ENCODE results near the gene PSENEN. TPM values are rescaled to one million over a fixed set of nuclear protein-coding genes. Genes with fewer than 3 reads are reported as not detected.

The PSENEN gene
- total and polyA plus RNA-seq, 2 experiments from 2014 or later: 20.6 to 175 TPM

DNA sequence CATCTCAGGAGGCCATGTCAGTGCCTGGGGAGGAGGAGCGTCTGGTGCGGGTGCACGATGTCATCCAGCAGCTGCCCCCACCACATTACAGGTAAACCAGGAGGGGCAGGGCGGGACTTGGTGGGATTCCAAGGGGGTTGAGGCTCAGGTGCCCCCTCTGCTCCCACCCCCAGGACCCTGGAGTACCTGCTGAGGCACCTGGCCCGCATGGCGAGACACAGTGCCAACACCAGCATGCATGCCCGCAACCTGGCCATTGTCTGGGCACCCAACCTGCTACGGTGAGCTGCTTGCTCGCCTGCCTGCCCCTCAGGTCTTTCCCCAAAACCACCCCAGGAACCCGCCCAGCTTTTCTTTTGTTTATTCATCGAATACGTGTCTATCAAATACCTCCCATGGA lies 37.1 kb downstream of the PSENEN start (continued):
- TF ChIP-seq, protein P1, sequence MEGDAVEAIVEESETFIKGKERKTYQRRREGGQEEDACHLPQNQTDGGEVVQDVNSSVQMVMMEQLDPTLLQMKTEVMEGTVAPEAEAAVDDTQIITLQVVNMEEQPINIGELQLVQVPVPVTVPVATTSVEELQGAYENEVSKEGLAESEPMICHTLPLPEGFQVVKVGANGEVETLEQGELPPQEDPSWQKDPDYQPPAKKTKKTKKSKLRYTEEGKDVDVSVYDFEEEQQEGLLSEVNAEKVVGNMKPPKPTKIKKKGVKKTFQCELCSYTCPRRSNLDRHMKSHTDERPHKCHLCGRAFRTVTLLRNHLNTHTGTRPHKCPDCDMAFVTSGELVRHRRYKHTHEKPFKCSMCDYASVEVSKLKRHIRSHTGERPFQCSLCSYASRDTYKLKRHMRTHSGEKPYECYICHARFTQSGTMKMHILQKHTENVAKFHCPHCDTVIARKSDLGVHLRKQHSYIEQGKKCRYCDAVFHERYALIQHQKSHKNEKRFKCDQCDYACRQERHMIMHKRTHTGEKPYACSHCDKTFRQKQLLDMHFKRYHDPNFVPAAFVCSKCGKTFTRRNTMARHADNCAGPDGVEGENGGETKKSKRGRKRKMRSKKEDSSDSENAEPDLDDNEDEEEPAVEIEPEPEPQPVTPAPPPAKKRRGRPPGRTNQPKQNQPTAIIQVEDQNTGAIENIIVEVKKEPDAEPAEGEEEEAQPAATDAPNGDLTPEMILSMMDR (conservative IDR thresholded peaks at IDR 0.05; ENCODE audit: low read depth in 2 of 2): no peak
- TF ChIP-seq ZNF331 (CRISPR knock-in tag; IDR thresholded peaks at IDR 0.05; ENCODE audit: low read depth) (no peak), CREB1 (CRISPR knock-in tag; IDR thresholded peaks at IDR 0.05; ENCODE audit: low read depth) (no peak), NANOG (IDR thresholded peaks at IDR 0.05; ENCODE audit: borderline replicate concordance) (no peak), EZH2phosphoT487 (IDR thresholded peaks at IDR 0.05; ENCODE audit: unreplicated experiment) (no peak), EZH2 (IDR thresholded peaks at IDR 0.05; ENCODE audit: low read depth, unreplicated experiment) (no peak), POLR2AphosphoS5 (IDR thresholded peaks at IDR 0.05; ENCODE audit: low read depth) (no peak)
- TF ChIP-seq, protein P2, sequence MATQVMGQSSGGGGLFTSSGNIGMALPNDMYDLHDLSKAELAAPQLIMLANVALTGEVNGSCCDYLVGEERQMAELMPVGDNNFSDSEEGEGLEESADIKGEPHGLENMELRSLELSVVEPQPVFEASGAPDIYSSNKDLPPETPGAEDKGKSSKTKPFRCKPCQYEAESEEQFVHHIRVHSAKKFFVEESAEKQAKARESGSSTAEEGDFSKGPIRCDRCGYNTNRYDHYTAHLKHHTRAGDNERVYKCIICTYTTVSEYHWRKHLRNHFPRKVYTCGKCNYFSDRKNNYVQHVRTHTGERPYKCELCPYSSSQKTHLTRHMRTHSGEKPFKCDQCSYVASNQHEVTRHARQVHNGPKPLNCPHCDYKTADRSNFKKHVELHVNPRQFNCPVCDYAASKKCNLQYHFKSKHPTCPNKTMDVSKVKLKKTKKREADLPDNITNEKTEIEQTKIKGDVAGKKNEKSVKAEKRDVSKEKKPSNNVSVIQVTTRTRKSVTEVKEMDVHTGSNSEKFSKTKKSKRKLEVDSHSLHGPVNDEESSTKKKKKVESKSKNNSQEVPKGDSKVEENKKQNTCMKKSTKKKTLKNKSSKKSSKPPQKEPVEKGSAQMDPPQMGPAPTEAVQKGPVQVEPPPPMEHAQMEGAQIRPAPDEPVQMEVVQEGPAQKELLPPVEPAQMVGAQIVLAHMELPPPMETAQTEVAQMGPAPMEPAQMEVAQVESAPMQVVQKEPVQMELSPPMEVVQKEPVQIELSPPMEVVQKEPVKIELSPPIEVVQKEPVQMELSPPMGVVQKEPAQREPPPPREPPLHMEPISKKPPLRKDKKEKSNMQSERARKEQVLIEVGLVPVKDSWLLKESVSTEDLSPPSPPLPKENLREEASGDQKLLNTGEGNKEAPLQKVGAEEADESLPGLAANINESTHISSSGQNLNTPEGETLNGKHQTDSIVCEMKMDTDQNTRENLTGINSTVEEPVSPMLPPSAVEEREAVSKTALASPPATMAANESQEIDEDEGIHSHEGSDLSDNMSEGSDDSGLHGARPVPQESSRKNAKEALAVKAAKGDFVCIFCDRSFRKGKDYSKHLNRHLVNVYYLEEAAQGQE (IDR thresholded peaks at IDR 0.05; ENCODE audit: unreplicated experiment): no peak
- TF ChIP-seq, protein P3, sequence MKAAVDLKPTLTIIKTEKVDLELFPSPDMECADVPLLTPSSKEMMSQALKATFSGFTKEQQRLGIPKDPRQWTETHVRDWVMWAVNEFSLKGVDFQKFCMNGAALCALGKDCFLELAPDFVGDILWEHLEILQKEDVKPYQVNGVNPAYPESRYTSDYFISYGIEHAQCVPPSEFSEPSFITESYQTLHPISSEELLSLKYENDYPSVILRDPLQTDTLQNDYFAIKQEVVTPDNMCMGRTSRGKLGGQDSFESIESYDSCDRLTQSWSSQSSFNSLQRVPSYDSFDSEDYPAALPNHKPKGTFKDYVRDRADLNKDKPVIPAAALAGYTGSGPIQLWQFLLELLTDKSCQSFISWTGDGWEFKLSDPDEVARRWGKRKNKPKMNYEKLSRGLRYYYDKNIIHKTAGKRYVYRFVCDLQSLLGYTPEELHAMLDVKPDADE (IDR thresholded peaks at IDR 0.05): no peak

DNA sequence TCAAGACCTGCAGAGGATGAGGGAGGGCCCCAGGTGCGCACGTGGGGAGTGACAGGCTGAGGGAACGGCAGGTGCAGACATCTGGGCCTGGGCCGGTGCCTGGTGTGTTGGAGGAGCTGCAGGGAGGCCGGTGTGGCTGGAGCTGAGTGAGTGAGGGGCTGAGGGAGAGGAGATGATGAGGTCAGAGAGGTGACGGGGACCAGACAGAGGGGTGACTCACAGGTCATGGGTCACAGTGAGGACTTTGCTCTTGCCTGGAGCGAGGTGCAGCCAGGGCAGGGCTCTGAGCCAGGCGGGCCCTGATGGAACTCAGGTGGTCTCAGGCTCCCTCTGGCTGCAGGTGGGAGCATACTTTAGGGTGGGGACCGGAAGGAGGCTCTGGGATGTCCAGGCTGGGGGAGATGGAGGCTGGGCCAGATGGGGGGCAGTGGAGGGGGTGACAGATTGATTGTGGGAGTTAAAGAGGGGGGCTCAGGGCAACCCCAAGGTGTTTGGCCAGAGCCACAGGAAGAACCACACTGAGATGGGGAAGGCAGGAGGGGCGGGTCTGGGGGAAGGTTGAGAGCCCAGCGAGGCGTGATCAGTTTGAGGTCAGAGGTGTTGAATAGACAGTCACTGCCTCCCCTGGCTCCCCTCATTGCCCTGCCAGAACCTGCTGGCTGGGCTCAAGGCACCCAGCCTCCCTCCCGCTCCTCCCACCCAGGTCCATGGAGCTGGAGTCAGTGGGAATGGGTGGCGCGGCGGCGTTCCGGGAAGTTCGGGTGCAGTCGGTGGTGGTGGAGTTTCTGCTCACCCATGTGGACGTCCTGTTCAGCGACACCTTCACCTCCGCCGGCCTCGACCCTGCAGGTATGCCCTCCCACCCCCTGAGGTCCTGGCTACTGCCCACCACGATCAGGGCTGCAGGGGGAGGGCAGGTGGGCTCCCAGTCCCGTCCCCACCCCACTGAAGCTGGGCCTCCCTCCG lies 38.3 kb downstream of the PSENEN start:
- peaks cover 6% of the 10 kb centered on the region; the same call in 1 of the 3 replicates for H3K36me3 Mint-ChIP-seq (ENCODE audit: low read depth)
- Histone ChIP-seq H3K27me3 (ENCODE audit: insufficient read depth) (no peaks in the 10 kb centered on the region), H3K27ac (ENCODE audit: low read depth) (no peak overlapping the region), H3F3A (replicated peaks; ENCODE audit: low read depth) (0 out of 2 replicates have a peak, but pooled peaks cover 7% of the 10 kb centered on the region), H3K4me3 (peak overlapping the region; percentile 77), H3K9me2 (ENCODE audit: insufficient read depth) (no peaks in the 10 kb centered on the region), H3K4me2 (peak overlapping the region; percentile 96), H4K20me1 (replicated peaks; ENCODE audit: insufficient read depth) (no peaks in the 10 kb centered on the region), H2AFZ (no peak overlapping the region), H3K4me1 (ENCODE audit: insufficient read depth) (peaks cover 12% of the 10 kb centered on the region), H3K36me3 (ENCODE audit: insufficient read depth) (no peaks in the 10 kb centered on the region), H3K79me2 (replicated peaks; ENCODE audit: insufficient read depth) (no peaks in the 10 kb centered on the region)
- peaks cover 33% of the 10 kb centered on the region for H3K4me1 Mint-ChIP-seq
- no peaks in the 10 kb centered on the region for H3K9me3 Mint-ChIP-seq
- H3K4me3 Mint-ChIP-seq: peak overlapping the region; percentile 59
- H3K27ac Mint-ChIP-seq: peak overlapping the region; percentile 5; the same call in 1 of the 2 replicates
- ATAC-seq (peak; percentile 44), DNase-seq (ENCODE audit: low spot score) (peak; percentile 73)
- peaks cover 24% of the 10 kb centered on the region for H3K27me3 Mint-ChIP-seq (ENCODE audit: insufficient read depth, low read depth, poor library complexity)
- TF ChIP-seq, protein P1 (conservative IDR thresholded peaks at IDR 0.05; ENCODE audit: low read depth in 2 of 2): peak; percentile 51 to 84

Measured in GM23338 (cell line).